Measurements from ENCODE around the gene ZNF385B. TPM values are rescaled to one million over a fixed set of nuclear protein-coding genes. Genes with fewer than 3 reads are reported as not detected.
A peak's percentile ranks its signal among the peaks of the same experiment; 100 is the strongest.

The ZNF385B gene
- total and polyA plus RNA-seq, 2 donors from 2014 or later: 5.9 to 10.9 TPM

DNA sequence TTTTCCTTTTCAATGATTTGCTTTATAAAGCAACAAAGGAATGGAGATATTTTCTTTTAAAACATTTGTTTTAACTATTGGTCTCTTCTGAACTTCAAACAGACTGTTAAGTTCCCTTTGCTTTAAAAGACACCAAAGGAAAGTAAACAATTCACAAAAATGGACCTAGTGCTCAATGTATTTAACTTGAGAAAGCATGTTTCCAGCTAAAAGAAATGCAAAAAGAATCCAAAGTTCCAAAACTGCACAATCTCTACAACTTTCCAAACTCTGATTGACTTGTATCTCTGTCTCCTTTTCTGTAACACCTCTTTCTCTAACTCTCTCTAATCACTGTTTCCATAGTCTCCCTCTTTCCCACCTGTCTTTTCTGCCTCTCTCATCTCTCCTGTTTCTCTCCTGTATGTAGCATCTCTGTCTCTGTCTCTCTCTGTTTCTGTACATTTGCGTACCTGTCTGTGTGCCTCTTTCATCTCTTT is 301.1 kb downstream of the ZNF385B start:
- FAIRE-seq: no peak
- Histone ChIP-seq H3K4me3 (ENCODE audit: low read length in 3 of 3) (peak overlapping the region in 1 of 3 donors; percentile 70), H3K9me3 (ENCODE audit: control insufficient read depth in 2 of 3, insufficient read depth in 1 of 3, low read length in 3 of 3) (no peaks in the 10 kb centered on the region), H3K36me3 (ENCODE audit: control insufficient read depth in 2 of 3, insufficient read depth in 3 of 3, low read length in 3 of 3) (no peaks in the 10 kb centered on the region), H3K27ac (ENCODE audit: low read depth in 2 of 2, low read length in 2 of 2) (peak overlapping the region; percentile 10 to 45), H3K9ac (ENCODE audit: low read length in 3 of 3) (no peak overlapping the region), H3K4me1 (ENCODE audit: control insufficient read depth in 2 of 3, insufficient read depth in 2 of 3, low read depth in 1 of 3, low read length in 3 of 3) (peaks cover 3 to 7% (median 4%) of the 10 kb centered on the region in 3 donors), H3K27me3 (ENCODE audit: control insufficient read depth, insufficient read depth, low read length) (no peaks in the 10 kb centered on the region)
- intact Hi-C loops (cut with DNase I): no loop called here
- TF ChIP-seq, protein P1, sequence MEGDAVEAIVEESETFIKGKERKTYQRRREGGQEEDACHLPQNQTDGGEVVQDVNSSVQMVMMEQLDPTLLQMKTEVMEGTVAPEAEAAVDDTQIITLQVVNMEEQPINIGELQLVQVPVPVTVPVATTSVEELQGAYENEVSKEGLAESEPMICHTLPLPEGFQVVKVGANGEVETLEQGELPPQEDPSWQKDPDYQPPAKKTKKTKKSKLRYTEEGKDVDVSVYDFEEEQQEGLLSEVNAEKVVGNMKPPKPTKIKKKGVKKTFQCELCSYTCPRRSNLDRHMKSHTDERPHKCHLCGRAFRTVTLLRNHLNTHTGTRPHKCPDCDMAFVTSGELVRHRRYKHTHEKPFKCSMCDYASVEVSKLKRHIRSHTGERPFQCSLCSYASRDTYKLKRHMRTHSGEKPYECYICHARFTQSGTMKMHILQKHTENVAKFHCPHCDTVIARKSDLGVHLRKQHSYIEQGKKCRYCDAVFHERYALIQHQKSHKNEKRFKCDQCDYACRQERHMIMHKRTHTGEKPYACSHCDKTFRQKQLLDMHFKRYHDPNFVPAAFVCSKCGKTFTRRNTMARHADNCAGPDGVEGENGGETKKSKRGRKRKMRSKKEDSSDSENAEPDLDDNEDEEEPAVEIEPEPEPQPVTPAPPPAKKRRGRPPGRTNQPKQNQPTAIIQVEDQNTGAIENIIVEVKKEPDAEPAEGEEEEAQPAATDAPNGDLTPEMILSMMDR (IDR thresholded peaks at IDR 0.05; ENCODE audit: borderline replicate concordance, extremely low read depth, insufficient read depth): no peak
- DNase-seq: no peak

DNA sequence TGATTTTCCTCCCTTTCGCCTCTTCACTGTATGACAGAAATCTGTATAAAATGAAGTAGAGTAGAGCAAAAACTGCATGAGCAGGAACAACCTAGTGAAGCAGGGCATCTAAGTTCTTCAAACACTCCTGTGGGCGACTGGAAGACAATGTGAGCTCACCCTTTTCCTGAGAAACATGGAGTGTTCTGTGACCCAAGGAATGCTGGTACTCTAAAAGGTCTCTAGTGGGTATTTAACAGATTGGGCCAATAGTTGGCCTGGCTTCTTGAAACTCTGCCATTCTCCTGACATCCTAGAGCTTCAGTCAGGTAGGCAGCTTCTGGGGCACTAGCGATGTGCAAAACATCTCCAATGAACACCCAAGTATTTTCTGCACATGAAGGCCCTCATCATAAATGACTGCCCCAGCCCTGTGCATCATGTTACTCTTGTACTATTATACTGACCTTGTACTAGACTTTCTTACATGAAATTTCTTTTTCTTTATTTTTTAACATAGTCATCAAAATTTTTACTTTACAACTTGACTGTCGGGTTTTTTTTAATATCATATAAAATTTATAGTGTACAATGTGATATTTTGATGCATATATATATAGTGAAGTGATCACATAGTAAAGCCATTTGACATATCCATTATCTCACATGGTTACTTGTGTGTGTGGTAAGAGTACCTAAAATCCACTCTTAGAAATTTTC is 302.2 kb downstream of the ZNF385B start:
- Histone ChIP-seq H3K36me3 (ENCODE audit: control insufficient read depth in 2 of 3, insufficient read depth in 3 of 3, low read length in 3 of 3) (no peaks in the 10 kb centered on the region), H3K4me1 (ENCODE audit: control insufficient read depth in 2 of 3, insufficient read depth in 2 of 3, low read depth in 1 of 3, low read length in 3 of 3) (peaks cover 3 to 7% (median 4%) of the 10 kb centered on the region in 3 donors), H3K27ac (ENCODE audit: low read depth in 2 of 2, low read length in 2 of 2) (peak overlapping the region in 1 of 2 donors; percentile 68), H3K4me3 (ENCODE audit: low read length in 3 of 3) (peak overlapping the region in 1 of 3 donors; percentile 14), H3K27me3 (ENCODE audit: control insufficient read depth, insufficient read depth, low read length) (no peaks in the 10 kb centered on the region), H3K9me3 (ENCODE audit: control insufficient read depth in 2 of 3, insufficient read depth in 1 of 3, low read length in 3 of 3) (no peaks in the 10 kb centered on the region), H3K9ac (ENCODE audit: low read length in 3 of 3) (no peak overlapping the region)
- intact Hi-C loops (cut with DNase I): no loop called here
- TF ChIP-seq, protein P1 (IDR thresholded peaks at IDR 0.05; ENCODE audit: borderline replicate concordance, extremely low read depth, insufficient read depth): no peak
- DNase-seq (no peak), FAIRE-seq (peak; percentile 38)

DNA sequence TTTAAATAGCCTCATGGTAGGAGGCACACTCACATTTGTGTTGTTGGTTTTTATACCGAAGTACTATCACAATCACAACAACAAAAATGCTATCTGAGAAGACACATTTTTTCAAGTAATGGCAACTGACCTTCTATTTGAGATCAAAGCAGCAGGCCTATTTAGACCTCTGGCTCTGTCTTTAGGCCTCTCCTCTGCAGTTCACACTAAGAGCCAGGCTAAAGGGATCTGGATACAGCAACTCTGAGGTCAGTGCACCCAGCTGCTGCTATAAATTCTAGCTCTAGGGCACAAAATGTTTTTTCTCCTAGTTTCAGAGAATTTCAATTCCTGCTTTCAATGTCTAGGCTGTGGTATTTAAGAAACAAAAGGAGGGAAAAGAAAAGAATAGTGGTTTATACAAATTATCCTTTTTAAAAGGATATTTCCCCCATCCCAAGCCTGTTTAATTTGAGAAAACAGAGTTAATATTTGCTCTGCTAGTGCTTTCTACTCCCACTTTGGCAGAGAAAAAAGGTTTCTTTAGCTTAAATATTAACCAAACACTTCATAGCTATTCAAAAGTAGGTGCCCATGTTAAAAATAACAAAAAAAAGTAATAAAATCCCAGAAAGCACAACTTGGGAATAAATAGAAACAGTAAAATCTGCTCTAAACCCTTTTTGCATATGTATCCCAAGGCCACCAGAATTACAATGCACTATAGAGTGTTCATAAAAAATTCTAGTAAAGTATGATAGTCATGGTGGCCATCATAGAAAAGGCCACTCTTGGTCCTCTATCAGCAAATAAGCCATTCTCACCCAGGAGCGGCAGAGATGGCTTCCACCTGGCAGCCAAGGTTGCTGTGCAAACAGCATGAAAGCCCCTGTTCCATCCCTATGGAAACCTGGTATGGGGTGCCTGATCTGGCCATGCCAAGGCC is 303.1 kb downstream of the ZNF385B start:
- FAIRE-seq: no peak
- peak overlapping the region; percentile 8 to 68 for H3K27ac ChIP-seq (ENCODE audit: low read depth in 2 of 2, low read length in 2 of 2)

More for the DNA sequence above, 303.1 kb downstream of the ZNF385B start:
- H3K9me3 ChIP-seq (ENCODE audit: control insufficient read depth in 2 of 3, insufficient read depth in 1 of 3, low read length in 3 of 3): no peaks in the 10 kb centered on the region
- TF ChIP-seq, protein P1 (IDR thresholded peaks at IDR 0.05; ENCODE audit: borderline replicate concordance, extremely low read depth, insufficient read depth): no peak
- peak overlapping the region in 2 of 3 donors; percentile 4 to 16 for H3K4me3 ChIP-seq (ENCODE audit: low read length in 3 of 3)
- peak in 2 of 5 donors; percentile 35 to 56 for DNase-seq
- intact Hi-C loops (cut with DNase I): no loop called here
- H3K27me3 ChIP-seq (ENCODE audit: control insufficient read depth, insufficient read depth, low read length): no peaks in the 10 kb centered on the region
- H3K4me1 ChIP-seq (ENCODE audit: control insufficient read depth in 2 of 3, insufficient read depth in 2 of 3, low read depth in 1 of 3, low read length in 3 of 3): peaks cover 3 to 7% (median 4%) of the 10 kb centered on the region in 3 donors
- H3K9ac ChIP-seq (ENCODE audit: low read length in 3 of 3): no peak overlapping the region
- no peaks in the 10 kb centered on the region for H3K36me3 ChIP-seq (ENCODE audit: control insufficient read depth in 2 of 3, insufficient read depth in 3 of 3, low read length in 3 of 3)
